H1 (cell line): ENCODE measurements around the gene ANKRD40CL. TPM values are rescaled to one million over a fixed set of nuclear protein-coding genes. Genes with fewer than 3 reads are reported as not detected.

Source experiments
- BRCA1 ChIP-seq: IDR thresholded peaks from 2 replicates; pipeline ENCODE4 v1.6.1; 2012; ENCODE audit warnings: low read depth, low read length, improper control_type of control experiment
- CBX5 ChIP-seq: fragments of 300-800, 300-1000 bp; sonication (generic); IDR thresholded peaks from 2 replicates; pipeline ENCODE4 v1.7.1; 2016; ENCODE audit warnings: antibody characterized with exemption, low read length, low read depth
- CHD1 ChIP-seq: IDR thresholded peaks from 2 replicates; pipeline ENCODE4 v1.6.1; 2012; ENCODE audit warnings: low read depth, low read length, improper control_type of control experiment
- CHD2 ChIP-seq: IDR thresholded peaks from 2 replicates; pipeline ENCODE4 v1.6.1; 2012; ENCODE audit warnings: low read length, improper control_type of control experiment
- FOSL1 ChIP-seq: IDR thresholded peaks from 2 replicates; pipeline ENCODE4 v1.6.1; 2011; ENCODE audit warnings: mild to moderate bottlenecking, low read depth, low read length, moderate library complexity; ENCODE audit not compliant: insufficient read depth
- GABPA ChIP-seq: IDR thresholded peaks from 2 replicates; pipeline ENCODE4 v1.6.1; 2011; ENCODE audit warnings: mild to moderate bottlenecking, low read length, moderate library complexity, borderline replicate concordance; ENCODE audit not compliant: insufficient read depth
- HDAC6 ChIP-seq: IDR thresholded peaks from one replicate; pipeline ENCODE4 v1.7.1; 2012; ENCODE audit warnings: low read depth, mild to moderate bottlenecking, inconsistent platforms, low read length, moderate library complexity
- KDM5A ChIP-seq: fragments of 200-600 bp; IDR thresholded peaks from 2 replicates; pipeline ENCODE4 v1.7.1; 2012; ENCODE audit warnings: mild to moderate bottlenecking, low read length, inconsistent platforms, mixed read lengths
- RFX5 ChIP-seq: IDR thresholded peaks from 2 replicates; pipeline ENCODE4 v1.6.1; 2011; ENCODE audit warnings: low read depth, low read length, improper control_type of control experiment, borderline replicate concordance
- SIRT6 ChIP-seq: IDR thresholded peaks from one replicate; pipeline ENCODE4 v1.7.1; 2012; ENCODE audit warnings: low read length, inconsistent platforms
- SP4 ChIP-seq: IDR thresholded peaks from 2 replicates; pipeline ENCODE4 v1.6.1; 2012; ENCODE audit warnings: low read length, inconsistent platforms
- YY1 ChIP-seq: IDR thresholded peaks from 2 replicates; pipeline ENCODE4 v1.6.1; 2011; ENCODE audit warnings: low read depth, mild to moderate bottlenecking, low read length
- polyA plus RNA-seq, 7 experiments: library from polyadenylated mRNA; depleted of rRNA in 3 of 7; stranded (reverse) in 5 of 7; unstranded in 2 of 7; fragments of >200 nt in 5 of 7; fragments of 200-250 nt in 2 of 7; gene quantifications; 1 replicate in 5 of 7; 2 replicates in 1 of 7; 4 replicates in 1 of 7; pipeline versions ENCODE4 v1.2.1 to v1.2.3, GENCODE V29; 2011 to 2013; ENCODE audit warnings: missing spikeins in 2 of 7, mixed read lengths in 2 of 7
- total RNA-seq: library from RNA; stranded (reverse); fragmentation: NEBNext Ultra II Directional; extraction: Animal tissue kit (Norgen Biotek cat#: 25700); gene quantifications from 2 replicates; pipeline ENCODE4 v1.2.1, GENCODE V29; 2021
- TF ChIP-seq, protein P1 (sequence below): fragments of 300-600 bp; sonication (generic); IDR thresholded peaks from 2 replicates; pipeline ENCODE4 v1.7.1; 2012; ENCODE audit warnings: low read length, moderate library complexity, mild to moderate bottlenecking, inconsistent platforms; ENCODE audit not compliant: insufficient replicate concordance

The ANKRD40CL gene
- total and polyA plus RNA-seq, 2 of the 8 experiments (the other 6 are each of a cell fraction or from before 2014, with no cell fraction given): not detected

DNA sequence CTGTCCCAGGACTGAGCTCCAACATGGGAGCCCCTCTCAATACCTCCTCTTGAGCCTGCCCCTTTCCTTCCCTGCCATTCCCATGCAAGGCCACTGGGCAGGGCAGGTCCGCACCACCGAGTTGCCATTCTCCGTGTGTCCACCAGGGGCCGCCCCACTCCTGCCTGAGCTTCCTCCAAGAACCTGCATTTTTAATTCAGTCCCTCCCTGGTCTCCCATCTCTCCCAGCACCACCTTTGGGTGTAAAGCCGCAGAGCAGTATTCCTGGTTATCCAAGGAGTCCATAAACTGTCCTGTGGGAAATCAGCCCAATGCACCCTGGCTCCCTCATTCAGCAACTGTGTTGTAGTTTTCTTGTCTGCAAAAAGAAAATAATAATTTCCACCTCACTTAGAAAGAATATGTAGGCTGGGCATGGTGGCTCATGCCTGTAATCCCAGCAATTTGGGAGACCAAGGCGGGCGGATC lies 15.9 kb upstream of the ANKRD40CL start (continued):
- TF ChIP-seq CBX5 (no peak), YY1 (0 out of 2 replicates have a peak, but pooled peaks have one; percentile 6), CHD1 (no peak), SP4 (no peak), HDAC6 (no peak), FOSL1 (no peak), CHD2 (no peak), RFX5 (no peak), SIRT6 (no peak), GABPA (no peak), KDM5A (no peak), BRCA1 (no peak; the same call in 1 of the 2 replicates)
- TF ChIP-seq, protein P1, sequence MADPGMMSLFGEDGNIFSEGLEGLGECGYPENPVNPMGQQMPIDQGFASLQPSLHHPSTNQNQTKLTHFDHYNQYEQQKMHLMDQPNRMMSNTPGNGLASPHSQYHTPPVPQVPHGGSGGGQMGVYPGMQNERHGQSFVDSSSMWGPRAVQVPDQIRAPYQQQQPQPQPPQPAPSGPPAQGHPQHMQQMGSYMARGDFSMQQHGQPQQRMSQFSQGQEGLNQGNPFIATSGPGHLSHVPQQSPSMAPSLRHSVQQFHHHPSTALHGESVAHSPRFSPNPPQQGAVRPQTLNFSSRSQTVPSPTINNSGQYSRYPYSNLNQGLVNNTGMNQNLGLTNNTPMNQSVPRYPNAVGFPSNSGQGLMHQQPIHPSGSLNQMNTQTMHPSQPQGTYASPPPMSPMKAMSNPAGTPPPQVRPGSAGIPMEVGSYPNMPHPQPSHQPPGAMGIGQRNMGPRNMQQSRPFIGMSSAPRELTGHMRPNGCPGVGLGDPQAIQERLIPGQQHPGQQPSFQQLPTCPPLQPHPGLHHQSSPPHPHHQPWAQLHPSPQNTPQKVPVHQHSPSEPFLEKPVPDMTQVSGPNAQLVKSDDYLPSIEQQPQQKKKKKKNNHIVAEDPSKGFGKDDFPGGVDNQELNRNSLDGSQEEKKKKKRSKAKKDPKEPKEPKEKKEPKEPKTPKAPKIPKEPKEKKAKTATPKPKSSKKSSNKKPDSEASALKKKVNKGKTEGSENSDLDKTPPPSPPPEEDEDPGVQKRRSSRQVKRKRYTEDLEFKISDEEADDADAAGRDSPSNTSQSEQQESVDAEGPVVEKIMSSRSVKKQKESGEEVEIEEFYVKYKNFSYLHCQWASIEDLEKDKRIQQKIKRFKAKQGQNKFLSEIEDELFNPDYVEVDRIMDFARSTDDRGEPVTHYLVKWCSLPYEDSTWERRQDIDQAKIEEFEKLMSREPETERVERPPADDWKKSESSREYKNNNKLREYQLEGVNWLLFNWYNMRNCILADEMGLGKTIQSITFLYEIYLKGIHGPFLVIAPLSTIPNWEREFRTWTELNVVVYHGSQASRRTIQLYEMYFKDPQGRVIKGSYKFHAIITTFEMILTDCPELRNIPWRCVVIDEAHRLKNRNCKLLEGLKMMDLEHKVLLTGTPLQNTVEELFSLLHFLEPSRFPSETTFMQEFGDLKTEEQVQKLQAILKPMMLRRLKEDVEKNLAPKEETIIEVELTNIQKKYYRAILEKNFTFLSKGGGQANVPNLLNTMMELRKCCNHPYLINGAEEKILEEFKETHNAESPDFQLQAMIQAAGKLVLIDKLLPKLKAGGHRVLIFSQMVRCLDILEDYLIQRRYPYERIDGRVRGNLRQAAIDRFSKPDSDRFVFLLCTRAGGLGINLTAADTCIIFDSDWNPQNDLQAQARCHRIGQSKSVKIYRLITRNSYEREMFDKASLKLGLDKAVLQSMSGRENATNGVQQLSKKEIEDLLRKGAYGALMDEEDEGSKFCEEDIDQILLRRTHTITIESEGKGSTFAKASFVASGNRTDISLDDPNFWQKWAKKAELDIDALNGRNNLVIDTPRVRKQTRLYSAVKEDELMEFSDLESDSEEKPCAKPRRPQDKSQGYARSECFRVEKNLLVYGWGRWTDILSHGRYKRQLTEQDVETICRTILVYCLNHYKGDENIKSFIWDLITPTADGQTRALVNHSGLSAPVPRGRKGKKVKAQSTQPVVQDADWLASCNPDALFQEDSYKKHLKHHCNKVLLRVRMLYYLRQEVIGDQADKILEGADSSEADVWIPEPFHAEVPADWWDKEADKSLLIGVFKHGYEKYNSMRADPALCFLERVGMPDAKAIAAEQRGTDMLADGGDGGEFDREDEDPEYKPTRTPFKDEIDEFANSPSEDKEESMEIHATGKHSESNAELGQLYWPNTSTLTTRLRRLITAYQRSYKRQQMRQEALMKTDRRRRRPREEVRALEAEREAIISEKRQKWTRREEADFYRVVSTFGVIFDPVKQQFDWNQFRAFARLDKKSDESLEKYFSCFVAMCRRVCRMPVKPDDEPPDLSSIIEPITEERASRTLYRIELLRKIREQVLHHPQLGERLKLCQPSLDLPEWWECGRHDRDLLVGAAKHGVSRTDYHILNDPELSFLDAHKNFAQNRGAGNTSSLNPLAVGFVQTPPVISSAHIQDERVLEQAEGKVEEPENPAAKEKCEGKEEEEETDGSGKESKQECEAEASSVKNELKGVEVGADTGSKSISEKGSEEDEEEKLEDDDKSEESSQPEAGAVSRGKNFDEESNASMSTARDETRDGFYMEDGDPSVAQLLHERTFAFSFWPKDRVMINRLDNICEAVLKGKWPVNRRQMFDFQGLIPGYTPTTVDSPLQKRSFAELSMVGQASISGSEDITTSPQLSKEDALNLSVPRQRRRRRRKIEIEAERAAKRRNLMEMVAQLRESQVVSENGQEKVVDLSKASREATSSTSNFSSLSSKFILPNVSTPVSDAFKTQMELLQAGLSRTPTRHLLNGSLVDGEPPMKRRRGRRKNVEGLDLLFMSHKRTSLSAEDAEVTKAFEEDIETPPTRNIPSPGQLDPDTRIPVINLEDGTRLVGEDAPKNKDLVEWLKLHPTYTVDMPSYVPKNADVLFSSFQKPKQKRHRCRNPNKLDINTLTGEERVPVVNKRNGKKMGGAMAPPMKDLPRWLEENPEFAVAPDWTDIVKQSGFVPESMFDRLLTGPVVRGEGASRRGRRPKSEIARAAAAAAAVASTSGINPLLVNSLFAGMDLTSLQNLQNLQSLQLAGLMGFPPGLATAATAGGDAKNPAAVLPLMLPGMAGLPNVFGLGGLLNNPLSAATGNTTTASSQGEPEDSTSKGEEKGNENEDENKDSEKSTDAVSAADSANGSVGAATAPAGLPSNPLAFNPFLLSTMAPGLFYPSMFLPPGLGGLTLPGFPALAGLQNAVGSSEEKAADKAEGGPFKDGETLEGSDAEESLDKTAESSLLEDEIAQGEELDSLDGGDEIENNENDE: no peak
